SK-N-SH treated with all-trans-retinoic acid at 6 μM for 48 hours (cell line): Measurements from ENCODE around the gene PRR7.

Experiments used
- CSRNP3 ChIP-seq: fragments of 250-450 bp; sonication (Bioruptor Pico); IDR thresholded peaks from 2 replicates; pipeline ENCODE4 v1.5.1; 2021; ENCODE audit warnings: mild to moderate bottlenecking, moderate library complexity
- ESRRG ChIP-seq: fragments of 250-450 bp; sonication (Bioruptor Pico); IDR thresholded peaks from 2 replicates; pipeline ENCODE4 v1.6.1; 2021; ENCODE audit warnings: mild to moderate bottlenecking
- PPARA ChIP-seq: fragments of 250-450 bp; sonication (Bioruptor Pico); IDR thresholded peaks from 2 replicates; pipeline ENCODE4 v1.5.0; 2020; ENCODE audit warnings: mild to moderate bottlenecking, borderline replicate concordance

GRCh38 chr5:177434437-177434836, 12.2 kb upstream of the PRR7 start:
- TF ChIP-seq PPARA (CRISPR knock-in tag) (no peak), CSRNP3 (CRISPR knock-in tag) (no peak), ESRRG (CRISPR knock-in tag) (no peak)
